Medulla oblongata (tissue), 1 donor: ENCODE data around the gene UNC5B.
A peak's percentile ranks its signal among the peaks of the same experiment; 100 is the strongest.

Experiments used
- DNase-seq: peaks from one replicate; pipeline ENCODE4 v3.0.0-alpha.2; 2015; ENCODE audit errors: extremely low spot score

Gene UNC5B

DNA sequence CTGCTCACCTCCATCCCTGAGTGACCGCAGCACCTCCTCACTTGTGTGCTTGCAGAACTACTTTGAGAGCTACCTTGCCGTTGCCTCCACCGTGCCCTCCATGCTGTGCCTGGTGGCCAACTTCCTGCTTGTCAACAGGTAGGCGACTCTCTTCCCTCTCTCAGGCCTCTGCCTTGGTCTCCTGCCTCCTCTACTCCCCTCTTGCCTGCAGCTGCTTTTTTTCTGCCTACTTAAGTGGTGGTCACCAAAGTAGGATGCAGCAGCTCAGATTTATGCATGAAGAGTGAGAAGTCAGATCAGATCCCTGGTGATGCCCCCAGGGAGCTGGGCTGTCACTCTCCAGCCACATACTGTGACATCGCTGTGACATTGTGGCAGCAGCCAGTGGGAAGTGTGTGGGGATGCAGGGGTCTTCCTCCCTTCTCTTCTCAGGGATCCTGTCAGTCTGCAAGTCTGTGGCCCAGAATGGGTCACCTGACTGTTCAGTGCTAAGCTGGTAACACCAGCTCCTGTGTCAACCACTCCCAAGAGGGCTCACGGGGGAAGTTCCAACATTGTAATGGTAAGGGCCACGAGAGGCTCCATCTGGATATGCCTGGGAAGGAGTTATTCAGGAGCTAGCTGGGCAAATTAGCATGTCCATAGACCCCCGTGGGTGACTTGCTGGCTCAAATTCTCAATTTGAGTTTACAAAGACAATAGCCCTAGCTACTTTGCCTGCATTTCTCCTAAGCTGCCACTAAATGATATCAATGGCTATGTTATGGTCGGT lies 132.0 kb downstream of the UNC5B start:
- no peak for DNase-seq

DNA sequence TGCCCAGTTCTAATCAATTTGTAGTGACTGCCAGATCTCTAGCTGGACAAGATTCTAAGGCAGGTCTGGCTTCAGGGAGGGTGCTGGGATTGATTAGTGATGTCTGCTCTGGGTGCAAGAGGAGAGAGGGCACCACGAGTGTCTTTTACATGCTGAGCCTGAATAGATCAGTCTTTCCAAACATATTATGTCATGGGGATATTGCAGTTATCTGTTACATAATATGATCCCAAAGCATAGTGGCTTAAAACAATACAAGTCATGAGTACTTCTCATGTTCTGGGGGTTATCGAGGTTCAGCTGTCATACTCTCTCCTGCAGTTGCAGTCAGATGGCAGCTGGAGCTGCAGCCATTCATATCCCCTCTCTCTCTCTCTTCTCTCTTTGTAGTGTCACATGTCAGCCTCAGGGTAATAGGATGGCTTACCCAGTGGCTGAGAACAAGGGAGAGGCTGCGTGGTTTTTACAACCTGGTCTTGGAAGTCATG lies 132.7 kb downstream of the UNC5B start:
- no peak for DNase-seq

DNA sequence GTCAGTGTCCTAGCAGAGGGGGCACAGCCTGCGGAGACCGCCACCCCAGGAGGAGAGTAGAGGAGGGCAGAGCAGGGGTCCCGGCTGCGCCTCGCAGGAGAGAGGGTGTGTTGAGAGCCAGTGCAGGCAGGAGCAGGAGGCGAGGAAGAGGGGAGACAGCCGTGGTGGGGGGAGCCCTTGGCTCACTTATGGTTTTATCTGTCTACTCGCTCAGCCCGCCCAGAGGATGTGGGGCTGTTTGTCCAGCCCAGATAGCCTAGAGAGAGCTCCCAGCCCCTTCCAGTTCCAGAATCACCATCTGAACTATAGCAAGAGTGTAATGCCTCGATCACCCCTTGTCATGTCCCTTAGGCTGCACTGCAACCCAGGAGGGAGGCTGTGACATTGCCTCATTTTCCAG lies 133.3 kb downstream of the UNC5B start:
- DNase-seq, result no peak

DNA sequence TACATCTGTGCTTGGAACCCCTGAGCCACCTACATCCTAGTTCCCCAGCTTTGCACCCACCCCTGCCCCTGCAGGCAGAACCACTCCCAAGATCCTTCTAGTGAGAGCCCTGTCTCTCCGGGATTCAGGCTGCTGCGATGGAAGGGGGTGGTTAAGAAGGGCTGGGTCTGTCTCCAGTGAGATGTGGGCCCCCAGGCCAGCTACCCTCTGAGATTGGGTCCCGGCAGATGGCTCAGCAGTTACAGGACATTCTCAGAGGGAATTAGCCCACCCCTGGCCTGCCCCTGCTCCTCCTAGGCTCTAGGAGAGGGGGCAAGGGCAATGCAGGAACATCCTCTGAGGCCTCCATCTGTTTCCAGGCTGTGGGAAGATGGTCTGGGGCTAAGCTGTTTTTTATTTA lies 134.4 kb downstream of the UNC5B start:
- no peak for DNase-seq

DNA sequence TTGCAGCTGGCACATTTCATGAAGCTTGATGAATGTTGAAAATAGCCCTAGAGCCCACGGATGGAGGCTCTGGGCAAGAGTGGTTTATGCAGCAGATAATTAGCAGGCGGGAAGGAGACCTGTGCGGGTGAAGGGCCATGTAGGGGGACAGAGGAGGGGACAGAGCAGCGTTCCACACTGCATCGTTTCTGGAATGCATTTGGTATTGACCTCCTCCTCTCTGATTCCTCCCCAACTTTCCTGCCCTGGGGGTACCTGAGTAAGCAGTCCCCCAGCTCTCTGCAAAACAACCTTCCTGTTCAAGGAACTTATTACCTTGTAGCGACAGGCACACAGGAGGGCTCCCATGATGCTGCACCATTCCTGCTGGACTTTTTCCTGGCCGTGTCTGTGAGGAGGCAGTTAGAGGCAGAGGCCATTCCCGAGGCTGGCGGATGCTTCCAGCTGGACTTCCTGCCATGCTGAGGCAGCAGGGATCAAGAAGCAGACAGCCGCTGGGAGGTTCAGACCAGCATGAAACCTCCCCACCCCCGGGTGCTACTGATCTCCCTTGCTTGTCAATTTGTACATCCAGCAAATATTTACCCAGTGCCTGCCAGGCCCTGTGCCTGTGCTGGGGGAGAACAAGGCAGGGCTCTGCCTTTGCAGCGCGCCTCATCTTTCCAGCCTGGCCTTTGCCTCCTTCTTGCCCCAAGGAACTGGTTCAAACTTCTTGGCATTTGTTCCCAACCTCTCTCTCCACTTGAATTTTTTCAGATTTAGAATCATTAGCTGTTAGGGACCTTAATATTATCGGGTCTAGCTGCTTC lies 135.4 kb downstream of the UNC5B start:
- no peak for DNase-seq

DNA sequence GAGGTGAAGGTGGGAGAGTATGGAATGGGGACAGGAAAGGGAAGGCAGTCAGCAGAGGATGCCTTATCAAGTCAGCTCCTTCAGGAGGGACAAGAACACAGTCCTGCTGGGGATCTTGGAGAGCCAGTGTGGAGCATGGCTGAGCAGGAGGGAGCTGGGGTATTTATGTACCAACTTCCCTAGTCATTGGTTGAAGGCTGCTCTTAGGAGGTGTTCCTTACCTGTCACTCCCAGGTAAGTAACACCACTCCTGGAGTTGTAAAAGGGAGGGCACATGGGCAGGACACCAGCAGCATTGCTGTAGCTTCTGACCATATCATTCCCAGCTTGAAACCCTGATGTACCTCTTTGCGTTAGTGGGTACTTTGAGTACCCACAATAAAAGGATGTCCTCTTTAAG lies 136.5 kb downstream of the UNC5B start:
- DNase-seq, result no peak

DNA sequence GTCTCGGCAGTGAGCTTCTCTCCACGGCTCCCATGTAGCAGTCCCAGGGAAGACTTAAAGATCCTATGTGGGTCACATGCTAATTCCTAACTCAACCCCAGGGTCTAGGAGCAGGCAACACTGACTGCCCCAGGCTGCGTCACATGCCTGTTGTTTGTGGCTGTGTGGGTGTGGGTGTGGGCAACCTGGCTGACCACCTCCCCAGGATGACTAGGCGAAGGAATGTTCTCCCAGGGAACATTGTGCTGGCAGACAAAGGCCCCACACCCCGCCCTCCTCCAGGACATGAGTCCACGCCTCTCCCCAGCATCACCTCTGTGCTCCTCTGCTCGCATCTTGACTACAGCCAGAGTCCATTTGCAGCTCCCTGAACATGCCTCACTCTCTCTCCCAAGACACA lies 137.0 kb downstream of the UNC5B start:
- no peak for DNase-seq

DNA sequence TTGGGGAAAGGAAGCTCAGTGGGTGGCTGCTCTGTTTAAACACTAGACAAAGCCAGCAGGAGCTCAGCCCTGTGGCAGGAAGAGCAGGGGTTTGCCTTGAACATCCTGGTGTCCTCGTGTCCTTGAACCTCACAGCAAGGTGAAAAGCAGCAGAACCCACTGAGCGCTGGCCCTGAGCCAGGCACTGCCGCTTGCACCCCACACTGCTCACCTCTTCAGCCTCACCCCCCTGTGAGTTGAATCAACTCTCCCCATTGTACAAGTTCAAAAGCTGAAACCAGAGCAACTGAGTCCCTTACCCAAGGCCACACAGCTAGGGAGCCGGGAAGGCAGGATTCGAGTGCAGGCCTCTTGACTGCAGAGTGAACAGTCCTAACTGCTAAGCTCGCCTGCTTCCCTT lies 138.7 kb downstream of the UNC5B start:
- DNase-seq, result no peak

DNA sequence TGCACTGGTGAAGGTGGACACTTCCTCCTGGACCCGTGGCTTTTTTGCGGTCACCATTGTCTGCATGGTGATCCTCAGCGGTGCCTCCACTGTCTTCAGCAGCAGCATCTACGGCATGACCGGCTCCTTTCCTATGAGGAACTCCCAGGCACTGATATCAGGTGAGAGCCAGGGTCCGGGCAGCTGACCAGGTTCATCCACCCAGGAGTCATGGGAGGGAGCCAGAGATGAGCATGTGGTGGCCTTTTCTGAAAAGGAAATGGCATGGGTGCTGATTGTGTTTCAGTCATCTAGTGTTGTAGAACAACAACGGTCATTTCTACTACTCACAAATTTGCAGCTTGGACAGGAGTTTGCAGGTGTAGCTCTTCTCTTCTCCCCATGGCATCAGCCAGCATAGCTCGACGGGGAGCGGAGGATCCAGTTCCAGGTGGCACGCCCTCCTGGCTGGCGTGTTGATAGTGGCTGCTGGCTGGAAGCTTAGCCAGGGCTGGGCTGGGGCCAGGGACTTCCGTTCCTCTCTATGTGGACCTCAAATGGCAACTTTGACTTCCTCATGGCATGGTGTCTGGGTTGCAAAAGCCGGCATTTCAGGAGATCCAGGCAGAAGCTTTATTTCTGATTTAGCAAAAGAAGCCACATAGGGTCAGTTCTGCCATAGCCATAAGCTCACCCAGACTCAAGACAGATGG lies 139.4 kb downstream of the UNC5B start:
- DNase-seq, result peak; percentile 56
